NCI-H128 (cell line): Measurements from ENCODE around the gene YJU2.

Source experiments
- DNase-seq: peaks from one replicate; lab custom pipeline; 2025; ENCODE audit not compliant: unreplicated experiment; lab: John Stamatoyannopoulos, UW

YJU2 gene

DNA sequence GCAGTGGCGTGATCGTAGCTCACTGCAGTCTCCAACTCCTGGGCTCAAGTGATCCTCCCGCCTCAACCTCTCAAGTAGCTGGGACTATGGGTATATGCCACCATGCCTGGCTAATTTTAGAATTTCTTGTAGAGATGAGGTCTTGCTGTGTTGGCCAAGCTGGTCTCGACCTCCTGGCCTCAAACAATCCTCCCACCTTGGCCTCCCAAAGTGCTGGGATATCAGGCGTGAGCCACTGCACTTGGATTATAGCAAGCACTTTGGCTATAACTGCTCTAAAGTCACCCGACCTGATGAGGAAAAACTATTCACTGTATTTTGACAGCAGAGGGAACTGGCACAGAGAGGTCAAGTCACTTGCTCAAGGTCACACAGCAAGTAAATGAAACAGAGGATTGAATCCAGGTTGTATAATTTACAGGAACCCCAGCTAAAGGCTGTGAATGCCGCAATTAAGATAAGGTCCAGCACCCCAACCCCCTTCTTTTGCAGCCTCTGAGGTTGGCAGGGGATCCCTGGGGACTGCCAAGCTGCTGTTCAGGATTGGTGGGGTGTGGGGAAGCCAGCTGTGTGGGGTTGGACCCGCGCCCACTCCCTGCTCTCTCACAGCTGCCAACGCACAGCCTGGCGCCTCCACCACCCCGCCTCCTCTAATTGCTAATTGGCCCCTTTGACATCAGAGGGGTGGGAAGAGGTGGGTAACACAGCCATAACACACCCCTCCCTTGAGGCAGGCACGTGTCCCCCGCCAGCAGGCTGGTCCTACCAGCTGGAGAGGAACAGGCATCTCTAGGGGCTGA, 49.3 kb downstream of the YJU2 start:
- peak; percentile 31 for DNase-seq

DNA sequence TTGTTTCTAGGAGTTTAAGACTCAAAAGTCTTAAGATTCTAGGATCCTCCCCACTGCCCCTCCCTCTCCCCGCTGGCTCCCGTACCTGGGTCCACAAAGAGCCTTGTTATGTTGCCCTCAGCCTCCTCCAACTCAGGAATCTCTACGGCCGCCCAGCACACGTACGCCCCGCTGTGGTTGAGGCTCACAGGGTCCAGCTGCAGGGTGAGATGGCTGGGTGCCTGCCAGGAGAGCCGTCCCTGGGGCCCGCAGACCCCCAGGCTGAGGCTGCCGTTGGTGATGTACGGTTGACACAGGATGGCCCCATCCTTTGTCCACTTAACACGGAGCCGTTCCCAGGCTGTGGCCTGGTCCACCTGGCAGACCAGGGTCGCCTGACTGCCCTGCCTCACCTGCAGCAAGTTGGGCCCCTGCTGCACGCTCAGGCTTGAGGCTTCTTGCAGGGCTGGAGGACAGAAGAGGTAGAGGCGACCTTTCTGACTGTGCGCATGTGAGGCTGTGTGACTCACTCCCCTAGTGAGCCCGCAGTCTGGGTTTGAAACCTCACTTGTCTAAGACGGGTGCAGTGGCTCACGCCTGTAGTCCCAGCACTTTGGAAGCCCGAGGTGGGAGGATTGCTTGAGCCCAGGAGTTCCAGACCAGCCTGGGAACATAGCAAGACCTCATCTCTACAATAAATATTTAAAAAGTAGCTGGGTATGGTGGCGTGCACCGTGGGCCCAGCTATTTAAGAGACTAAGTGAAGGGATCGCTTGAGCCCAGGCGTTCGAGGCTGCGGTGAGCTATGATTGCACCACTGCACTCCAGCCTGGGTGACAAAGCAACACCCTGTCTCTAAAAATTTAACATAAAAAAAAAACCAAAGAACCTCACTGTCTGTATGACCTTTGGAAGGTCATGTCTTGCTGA, 51.3 kb downstream of the YJU2 start:
- no peak for DNase-seq

DNA sequence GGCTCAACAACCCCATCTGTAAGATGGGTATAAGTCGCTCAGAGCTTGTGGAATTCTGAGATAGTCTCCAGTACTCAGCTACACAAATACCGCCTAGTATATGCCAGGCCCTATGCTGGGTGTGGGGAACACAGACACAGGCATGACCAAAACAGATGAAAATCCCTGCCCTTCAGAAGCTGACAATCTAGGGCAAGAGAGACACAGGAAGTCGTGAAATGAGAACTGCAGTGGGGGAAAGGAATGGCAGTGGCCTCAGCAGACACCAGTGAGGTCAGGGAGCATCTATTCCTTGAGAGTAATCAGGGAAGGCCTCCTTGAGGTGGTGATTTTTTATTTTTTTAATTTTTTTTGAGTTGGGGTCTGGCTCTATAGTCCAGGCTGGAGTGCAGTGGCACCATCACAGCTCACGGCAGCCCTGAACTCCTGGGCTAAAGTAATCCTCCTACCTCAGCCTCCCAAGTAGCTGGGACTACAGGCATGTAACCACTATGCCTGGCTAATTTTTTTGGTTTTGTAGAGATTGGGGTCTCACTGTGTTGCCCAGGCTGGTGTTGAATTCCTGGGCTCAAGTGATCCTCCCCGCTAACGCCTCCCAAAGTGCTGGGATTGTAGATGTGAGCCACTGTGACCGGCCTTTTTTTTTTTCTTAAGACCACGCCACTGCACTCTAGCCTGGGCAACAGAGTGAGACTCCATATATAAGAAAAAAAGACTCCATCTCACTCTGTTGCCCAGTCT, 52.1 kb downstream of the YJU2 start:
- no peak for DNase-seq

DNA sequence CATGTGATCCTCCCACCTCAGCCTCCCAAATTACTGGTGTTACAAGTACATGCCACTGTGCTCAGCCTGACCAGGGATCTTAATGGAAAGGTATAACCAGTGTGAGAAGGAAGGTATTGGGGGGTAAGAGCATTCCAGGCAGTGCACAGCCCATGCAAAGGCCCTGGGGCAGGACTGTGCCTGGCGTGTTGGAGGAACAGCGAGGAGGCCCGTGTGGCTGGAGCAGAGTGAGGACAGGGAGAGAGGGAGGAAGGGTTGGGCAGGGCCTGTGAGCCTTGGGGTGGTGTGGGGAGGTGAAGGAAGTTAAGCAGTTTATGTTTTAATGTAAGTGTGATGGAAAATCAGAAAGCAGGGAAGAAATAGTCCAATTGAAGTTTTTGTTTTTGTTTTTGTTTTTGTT, 53.7 kb downstream of the YJU2 start:
- no peak for DNase-seq

DNA sequence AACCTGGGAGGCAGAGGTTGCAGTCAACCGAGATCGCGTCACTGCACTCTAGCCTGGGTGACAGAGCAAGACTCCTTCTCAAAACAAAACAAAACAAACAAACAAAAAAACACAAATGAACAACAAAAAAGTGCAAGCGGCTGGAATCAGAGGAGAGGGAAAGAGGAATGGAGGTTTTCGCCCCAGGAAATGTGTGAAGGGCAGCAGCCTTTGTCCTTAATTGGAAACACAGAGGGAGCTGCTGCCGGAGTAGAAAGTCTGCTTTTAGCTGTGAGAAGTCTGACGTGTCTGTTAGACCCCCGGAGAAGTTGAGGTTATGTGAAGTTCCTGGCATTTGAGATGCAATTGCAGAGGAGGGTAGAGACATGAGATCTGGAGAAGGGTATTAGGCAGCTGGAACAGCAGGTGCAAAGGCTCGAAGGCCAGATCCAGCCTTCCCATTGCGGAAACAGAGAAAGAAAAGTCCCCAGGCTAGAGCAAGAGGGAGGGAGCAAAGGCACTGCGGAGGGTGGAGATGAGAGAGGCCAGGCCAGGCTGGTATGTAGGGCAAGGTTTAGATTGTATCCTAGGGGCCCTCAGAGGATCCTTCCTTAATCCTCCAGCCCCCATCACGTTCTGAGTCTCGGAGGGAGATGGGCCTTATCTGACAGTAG, 54.8 kb downstream of the YJU2 start:
- no peak for DNase-seq

DNA sequence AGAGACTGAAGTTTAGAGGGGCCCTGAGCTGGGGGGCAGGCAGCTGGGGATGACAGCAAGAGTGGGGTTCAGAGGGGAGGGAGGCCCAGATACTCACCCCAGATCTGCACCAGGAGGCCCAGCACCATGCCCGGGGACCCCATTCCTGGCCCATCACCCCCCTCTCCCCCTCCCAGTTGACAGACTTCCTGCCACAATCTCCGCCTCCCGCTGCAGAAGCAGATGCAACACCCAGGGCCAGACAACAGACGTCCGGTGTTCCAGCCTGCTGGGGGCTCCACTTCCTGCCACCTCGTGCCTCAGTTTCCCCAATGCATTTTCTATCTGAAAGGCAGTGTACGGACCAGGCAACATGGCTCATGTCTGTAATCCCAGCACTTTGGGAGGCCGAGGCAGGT, 55.4 kb downstream of the YJU2 start, which contains the start of gene TMIGD2:
Gene TMIGD2, minus strand, starts transcription at position 147 of the 398 bp plus-strand sequence. Its CDS starts 4 bp downstream, at position 143.
- DNase-seq: no peak

DNA sequence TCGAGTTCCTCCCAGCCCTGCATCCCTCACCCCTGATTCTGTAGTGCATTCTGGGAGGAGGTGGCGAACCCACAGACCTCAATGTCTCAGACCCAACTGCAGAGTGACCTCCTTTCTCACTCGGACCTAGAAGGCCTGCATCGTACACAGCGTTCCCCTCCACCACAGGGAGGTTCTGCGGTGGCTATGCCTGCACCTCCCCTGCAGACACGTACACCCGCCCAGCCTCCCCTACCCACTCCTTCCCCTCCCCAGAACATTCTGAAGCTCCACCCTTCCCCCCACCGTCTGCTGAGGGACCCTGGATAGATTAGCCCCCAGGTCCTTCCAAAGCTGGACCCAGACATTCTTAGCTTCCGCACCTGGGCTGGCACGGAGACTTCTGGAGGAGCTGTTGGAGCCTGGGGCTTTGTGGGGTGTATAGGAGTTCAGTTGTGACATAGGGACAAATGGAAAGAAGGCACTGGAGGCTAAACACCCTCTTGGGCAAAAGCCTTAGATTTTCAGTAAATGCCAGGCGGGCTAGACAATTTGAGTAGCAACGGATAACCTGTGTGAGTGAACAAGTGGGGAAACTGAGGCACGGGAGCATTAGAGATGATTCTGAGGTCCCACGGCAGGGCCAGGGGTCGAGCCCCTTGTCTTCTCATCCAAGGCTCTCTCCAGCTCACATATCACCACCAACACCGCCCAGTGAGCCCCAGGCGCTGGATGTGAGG, 57.1 kb downstream of the YJU2 start:
- no peak for DNase-seq

DNA sequence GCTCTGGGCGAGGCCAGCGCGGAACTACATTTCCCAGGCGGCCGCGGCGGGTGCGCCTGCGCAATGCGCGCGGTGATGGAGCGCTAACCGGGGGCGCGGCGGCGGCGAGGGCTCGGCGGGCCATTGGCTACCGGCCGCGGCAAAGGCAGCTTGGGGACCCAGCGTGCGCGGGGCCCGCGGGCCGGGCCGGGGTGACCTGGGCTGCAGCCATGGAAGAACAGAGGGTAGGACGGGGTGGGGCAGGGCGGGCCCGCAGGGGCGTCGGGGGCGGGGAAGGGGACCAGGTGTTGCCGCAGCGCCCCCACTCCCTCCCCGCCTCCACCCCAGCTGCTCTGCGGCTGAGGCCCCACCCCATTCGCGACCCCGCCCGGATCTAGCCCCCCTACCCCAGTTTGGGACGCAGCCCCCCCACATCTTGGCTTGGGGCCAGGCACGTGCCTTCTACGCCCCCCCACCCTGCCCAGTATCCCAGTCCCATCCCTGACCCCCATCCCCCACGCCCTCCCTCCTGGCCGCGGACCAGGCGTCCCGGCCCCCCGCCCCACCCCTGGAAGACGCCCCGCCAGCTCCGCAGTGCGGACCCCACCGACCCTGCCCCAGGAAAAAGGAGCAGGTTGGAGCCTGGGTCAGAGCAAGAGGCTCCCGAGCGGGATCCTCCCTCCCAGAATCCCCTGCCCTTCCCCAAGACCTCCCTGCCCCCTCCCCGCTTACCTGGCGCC, 57.8 kb downstream of the YJU2 start, which contains the start of gene FSD1:
Gene FSD1, plus strand, starts transcription at position 61 of the 719 bp plus-strand sequence. Its CDS starts 149 bp downstream, at position 210.
- peak; percentile 48 for DNase-seq

DNA sequence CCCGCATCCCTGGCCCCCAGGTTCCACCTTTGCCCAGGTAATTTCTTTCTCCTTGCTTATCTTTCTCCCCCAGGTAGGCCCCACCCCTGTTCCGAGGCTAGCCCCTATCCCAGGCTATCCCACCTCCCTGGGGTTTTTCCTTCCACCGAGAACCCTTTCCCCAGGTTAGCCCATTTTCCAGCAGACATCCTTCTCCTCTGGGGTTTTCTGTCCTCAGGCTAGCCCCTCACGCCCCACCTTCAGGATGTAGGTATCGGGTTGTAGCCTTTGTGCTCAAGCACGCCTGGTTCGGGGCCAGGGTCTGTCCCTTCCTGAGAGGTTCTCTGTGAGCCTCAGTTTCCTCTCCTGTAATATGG, 58.4 kb downstream of the YJU2 start:
- DNase-seq: no peak

DNA sequence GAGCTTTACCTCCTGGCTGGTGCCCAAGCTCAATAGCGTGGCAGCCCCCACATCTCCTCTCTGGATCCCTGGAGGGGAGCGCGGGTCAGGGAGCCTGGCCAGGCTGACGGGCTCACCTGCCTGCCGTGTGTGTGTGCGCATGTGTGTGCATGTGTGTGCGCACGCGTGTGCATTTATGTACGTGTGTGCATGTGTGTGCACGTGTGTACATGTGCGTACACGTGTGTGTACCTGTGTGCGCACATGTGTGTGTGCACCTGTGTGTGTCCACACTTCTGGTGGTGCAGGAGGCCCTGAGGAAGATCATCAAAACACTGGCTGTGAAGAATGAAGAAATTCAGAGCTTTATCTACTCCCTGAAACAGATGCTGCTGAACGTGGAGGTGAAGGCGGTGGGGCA, 58.8 kb downstream of the YJU2 start:
- DNase-seq: no peak

DNA sequence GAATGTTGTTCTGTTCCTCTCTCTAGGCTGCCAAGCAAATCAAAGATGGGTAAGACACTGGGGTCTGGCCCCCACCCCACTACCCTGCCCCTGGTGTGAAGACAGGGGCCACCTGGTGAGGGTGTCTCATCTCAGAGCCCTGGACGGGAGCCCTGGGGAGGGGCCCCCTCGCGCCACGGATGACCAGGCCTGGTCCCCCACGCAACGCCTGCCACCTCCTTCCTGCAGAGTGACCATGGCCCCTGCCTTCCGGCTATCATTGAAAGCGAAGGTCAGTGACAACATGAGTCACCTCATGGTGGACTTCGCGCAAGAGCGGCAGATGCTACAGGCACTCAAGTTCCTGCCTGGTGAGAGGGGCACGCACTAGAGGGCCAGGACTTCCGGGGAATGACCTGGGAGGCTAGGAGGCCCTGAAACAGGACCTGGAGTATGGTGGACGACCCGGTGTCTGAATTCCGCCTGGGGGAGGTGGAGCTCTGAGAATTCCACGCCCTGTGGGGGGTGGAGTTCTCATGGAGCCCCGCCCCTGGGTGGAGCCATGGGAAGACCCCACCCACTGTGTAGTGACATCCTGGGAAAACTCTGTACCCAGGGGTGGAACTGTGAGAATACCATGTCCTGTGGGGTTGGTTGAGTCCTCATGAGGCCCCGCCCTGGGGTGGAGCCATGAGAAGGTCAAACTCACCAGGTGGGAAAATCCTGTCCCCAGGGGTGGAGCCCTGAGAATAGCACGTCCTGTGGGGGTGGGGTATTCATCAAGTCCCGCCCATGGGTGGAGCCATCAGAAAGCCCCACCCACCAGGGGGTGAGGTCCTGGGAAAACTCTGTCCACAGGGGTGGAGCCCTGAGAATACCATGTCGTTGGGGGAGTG, 63.6 kb downstream of the YJU2 start:
- no peak for DNase-seq

DNA sequence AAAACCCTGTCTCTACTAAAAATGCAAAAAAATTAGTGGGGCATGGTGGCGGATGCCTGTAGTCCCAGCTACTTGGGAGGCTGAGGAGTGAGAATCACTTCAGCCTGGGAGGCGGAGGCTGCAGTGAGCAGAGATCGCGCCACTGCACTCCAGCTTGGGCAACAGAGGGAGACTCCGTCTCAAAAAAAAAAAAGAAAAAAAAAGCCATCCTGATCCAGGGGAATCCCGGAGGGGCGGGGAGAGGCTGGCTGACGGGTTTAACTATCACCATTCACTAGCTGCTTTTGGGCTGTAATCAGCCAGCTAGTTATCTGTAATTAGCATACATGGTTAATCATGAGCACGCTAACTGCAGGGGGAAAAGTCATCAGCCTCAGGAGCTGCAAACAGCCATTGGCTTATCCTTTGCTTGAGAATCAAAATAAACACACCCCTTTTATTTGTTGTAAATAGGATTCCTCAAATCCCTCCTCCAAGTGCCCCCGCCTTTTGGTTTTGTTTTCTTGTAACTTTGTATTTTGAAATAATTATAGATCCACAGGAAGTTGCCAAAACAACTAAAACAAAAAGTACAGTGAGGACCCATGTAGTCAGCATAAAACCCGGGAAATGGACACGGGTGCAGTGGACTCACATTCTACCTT, 67.1 kb downstream of the YJU2 start:
- DNase-seq: no peak

DNA sequence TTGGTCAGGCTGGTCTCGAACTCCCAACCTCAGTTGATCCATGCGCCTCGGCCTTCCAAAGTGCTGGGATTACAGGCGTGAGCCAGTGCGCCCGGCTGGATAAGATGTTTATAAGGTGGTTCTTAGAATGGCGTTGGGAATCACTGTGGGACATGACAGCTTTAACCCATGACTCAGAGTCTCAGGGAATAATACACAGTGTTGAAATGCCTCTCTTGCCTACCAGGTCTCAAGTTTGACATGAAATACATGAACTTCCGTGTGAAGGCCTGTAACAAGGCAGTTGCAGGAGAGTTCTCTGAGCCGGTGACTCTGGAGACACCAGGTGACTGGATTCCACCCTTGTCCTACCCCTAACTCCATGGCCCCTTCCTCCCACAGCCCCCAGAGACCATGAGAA, 70.1 kb downstream of the YJU2 start:
- no peak for DNase-seq

DNA sequence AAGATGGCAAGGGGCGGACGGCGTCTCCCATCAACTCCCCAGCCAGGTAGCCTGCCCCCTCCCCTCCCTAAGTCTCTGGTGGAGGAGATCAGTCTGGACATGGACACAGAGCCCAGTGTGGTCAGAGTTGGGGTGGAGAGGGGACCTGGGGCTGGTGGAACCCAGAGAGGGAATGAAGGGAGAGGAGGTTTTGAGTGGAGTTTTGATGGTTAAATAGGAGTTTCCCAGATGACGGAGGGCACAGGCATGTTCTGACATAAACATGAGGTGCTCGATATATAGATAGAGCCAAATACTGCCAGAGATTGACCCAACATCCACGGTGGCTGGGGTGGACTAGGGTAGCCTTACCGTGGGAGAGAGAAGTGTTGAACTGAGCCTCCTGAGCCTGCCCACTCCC, 71.6 kb downstream of the YJU2 start:
- no peak for DNase-seq
